Sigmoid colon (tissue), 4 donors: ENCODE results near the gene TCF7L1.

Experiments
- EP300 ChIP-seq, 4 donors: sonication (generic); formaldehyde crosslinking; IDR thresholded peaks; one replicate each; pipeline ENCODE4 v1.6.1; 2017; ENCODE audit warnings: antibody characterized with exemption in 4 of 4
- POLR2A ChIP-seq, 2 donors: fragments of 450-650 bp; IDR thresholded peaks; one replicate each; pipeline ENCODE4 v1.6.1; 2016; ENCODE audit warnings: antibody characterized with exemption in 2 of 2, mild to moderate bottlenecking in 2 of 2, moderate library complexity in 2 of 2
- POLR2AphosphoS5 ChIP-seq, 4 donors: sonication (generic); formaldehyde crosslinking; IDR thresholded peaks; one replicate each; pipeline ENCODE4 v1.6.1; 2017; ENCODE audit warnings: antibody characterized with exemption in 4 of 4
- TF ChIP-seq, protein P1 (sequence below), 4 experiments: fragments of 450-650 bp in 3 of 4; fragments of 200-600 bp in 1 of 4; IDR thresholded peaks; one replicate each; pipeline ENCODE4 v1.5.1; 2016 to 2019; ENCODE audit warnings: antibody characterized with exemption in 4 of 4, mild to moderate bottlenecking in 3 of 4, moderate library complexity in 2 of 4

DNA sequence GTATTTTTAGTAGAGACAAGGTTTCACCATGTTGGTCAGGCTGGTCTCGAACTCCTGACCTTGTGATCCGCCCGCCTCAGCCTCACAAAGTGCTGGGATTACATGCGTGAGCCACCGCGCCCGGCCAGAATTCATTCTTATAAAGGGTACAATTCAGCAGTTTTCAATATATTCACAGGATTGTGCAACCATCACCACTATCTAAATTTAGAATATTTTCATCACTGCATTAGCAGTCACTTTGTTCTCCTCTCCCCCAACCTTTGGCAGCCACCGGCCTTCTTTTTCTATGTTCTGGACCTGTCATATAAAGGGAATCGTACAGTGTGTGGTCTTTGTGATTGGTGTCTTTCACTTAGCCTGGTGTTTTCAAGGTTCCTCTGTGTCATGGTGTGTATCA, 40.7 kb downstream of the TCF7L1 start:
- TF ChIP-seq, protein P1, sequence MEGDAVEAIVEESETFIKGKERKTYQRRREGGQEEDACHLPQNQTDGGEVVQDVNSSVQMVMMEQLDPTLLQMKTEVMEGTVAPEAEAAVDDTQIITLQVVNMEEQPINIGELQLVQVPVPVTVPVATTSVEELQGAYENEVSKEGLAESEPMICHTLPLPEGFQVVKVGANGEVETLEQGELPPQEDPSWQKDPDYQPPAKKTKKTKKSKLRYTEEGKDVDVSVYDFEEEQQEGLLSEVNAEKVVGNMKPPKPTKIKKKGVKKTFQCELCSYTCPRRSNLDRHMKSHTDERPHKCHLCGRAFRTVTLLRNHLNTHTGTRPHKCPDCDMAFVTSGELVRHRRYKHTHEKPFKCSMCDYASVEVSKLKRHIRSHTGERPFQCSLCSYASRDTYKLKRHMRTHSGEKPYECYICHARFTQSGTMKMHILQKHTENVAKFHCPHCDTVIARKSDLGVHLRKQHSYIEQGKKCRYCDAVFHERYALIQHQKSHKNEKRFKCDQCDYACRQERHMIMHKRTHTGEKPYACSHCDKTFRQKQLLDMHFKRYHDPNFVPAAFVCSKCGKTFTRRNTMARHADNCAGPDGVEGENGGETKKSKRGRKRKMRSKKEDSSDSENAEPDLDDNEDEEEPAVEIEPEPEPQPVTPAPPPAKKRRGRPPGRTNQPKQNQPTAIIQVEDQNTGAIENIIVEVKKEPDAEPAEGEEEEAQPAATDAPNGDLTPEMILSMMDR (IDR thresholded peaks at IDR 0.05), result no peak
- no peak for TF ChIP-seq EP300 (IDR thresholded peaks at IDR 0.05)
- TF ChIP-seq POLR2A (IDR thresholded peaks at IDR 0.05), result no peak
- no peak for TF ChIP-seq POLR2AphosphoS5 (IDR thresholded peaks at IDR 0.05)
